GM18517 (cell line): Measurements from ENCODE around the gene FXYD7.
"Not testable (repeated sequence)": the region's sequence is repeated elsewhere in the genome, so short reads cannot be mapped to it uniquely, and the experiment has no call there.

Source experiments
- ATAC-seq: cut with Tn5 transposase; IDR thresholded peaks from one replicate; pipeline ENCODE4 v1.9.1; 2021; ENCODE audit warnings: mild to moderate bottlenecking, moderate library complexity; ENCODE audit not compliant: unreplicated experiment

The FXYD7 gene

GRCh38 chr19:35194012-35194984 lies 51.2 kb downstream of the FXYD7 start:
- ATAC-seq = no peak

- ATAC-seq = no peak
Observed at GRCh38 chr19:35195830-35196229, 52.8 kb downstream of the FXYD7 start.

- ATAC-seq = not testable (repeated sequence)
Observed at GRCh38 chr19:35196861-35197260, 53.8 kb downstream of the FXYD7 start.

GRCh38 chr19:35199481-35199880 lies 56.4 kb downstream of the FXYD7 start:
- no peak for ATAC-seq

GRCh38 chr19:35202722-35203688 lies 60.0 kb downstream of the FXYD7 start:
- ATAC-seq = no peak
